Endothelial cell (in vitro differentiated cells): ENCODE results near the gene PPP1R37. TPM values are rescaled to one million over a fixed set of nuclear protein-coding genes. Genes with fewer than 3 reads are reported as not detected.

ENCODE experiments used
- DNase-seq: peaks from one replicate; pipeline ENCODE4 v3.0.0; 2021; ENCODE audit warnings: low spot score
- H3K27ac Mint-ChIP-seq: one replicate; pipeline ENCODE4 v1.8.0; 2021; ENCODE audit warnings: mixed read lengths, inconsistent platforms; ENCODE audit not compliant: unreplicated experiment
- H3K27me3 Mint-ChIP-seq: one replicate; pipeline ENCODE4 v1.8.0; 2021; ENCODE audit warnings: mild to moderate bottlenecking, moderate library complexity, mixed read lengths, inconsistent platforms; ENCODE audit not compliant: unreplicated experiment
- H3K36me3 Mint-ChIP-seq: one replicate; pipeline ENCODE4 v1.8.0; 2021; ENCODE audit warnings: mild to moderate bottlenecking, low read depth, mixed read lengths, inconsistent platforms; ENCODE audit not compliant: unreplicated experiment
- H3K4me1 Mint-ChIP-seq: one replicate; pipeline ENCODE4 v1.8.0; 2021; ENCODE audit warnings: mild to moderate bottlenecking, mixed read lengths, inconsistent platforms; ENCODE audit not compliant: unreplicated experiment
- H3K4me3 Mint-ChIP-seq: one replicate; pipeline ENCODE4 v1.8.0; 2021; ENCODE audit warnings: mild to moderate bottlenecking, mixed read lengths, inconsistent platforms; ENCODE audit not compliant: unreplicated experiment
- H3K9me3 Mint-ChIP-seq: one replicate; pipeline ENCODE4 v1.8.0; 2021; ENCODE audit warnings: mixed read lengths, inconsistent platforms; ENCODE audit not compliant: unreplicated experiment
- CTCF ChIP-seq: fragments of 200-600 bp; sonication (generic); IDR thresholded peaks from one replicate; pipeline ENCODE4 v1.5.0; 2021; ENCODE audit warnings: antibody characterized with exemption; ENCODE audit not compliant: unreplicated experiment
- total RNA-seq: library from RNA; stranded (reverse); fragmentation: NEBNext Ultra II Directional; extraction: Animal tissue kit (Norgen Biotek cat#: 25700); gene quantifications from one replicate; pipeline ENCODE4 v1.2.1, GENCODE V29; 2021; ENCODE audit not compliant: unreplicated experiment

The PPP1R37 gene
- total RNA-seq, 1 donor from 2014 or later: 34.7 TPM

GRCh38 chr19:45066921-45067661, 25.9 kb upstream of the PPP1R37 start:
- Mint-ChIP-seq H3K4me3 (peak overlapping the region; percentile 47), H3K9me3 (no peaks in the 10 kb centered on the region), H3K36me3 (peaks cover 31% of the 10 kb centered on the region), H3K27me3 (peaks cover 2% of the 10 kb centered on the region), H3K4me1 (no peaks in the 10 kb centered on the region), H3K27ac (no peak overlapping the region)
- no peak for TF ChIP-seq CTCF
- no peak for DNase-seq

GRCh38 chr19:45068041-45068440, 24.9 kb upstream of the PPP1R37 start:
- H3K4me1 Mint-ChIP-seq: no peaks in the 10 kb centered on the region
- no peak for DNase-seq

GRCh38 chr19:45069056-45069455, 23.9 kb upstream of the PPP1R37 start:
- no peaks in the 10 kb centered on the region for H3K4me1 Mint-ChIP-seq
- TF ChIP-seq CTCF: no peak
- no peak overlapping the region for H3K4me3 Mint-ChIP-seq
- no peaks in the 10 kb centered on the region for H3K9me3 Mint-ChIP-seq
- DNase-seq: no peak
- peaks cover 2% of the 10 kb centered on the region for H3K27me3 Mint-ChIP-seq
- peaks cover 25% of the 10 kb centered on the region for H3K36me3 Mint-ChIP-seq
- H3K27ac Mint-ChIP-seq: no peak overlapping the region

More at GRCh38 chr19:45068041-45068440, 24.9 kb upstream of the PPP1R37 start:
- Mint-ChIP-seq H3K27me3 (peaks cover 2% of the 10 kb centered on the region), H3K9me3 (no peaks in the 10 kb centered on the region), H3K27ac (no peak overlapping the region), H3K4me3 (no peak overlapping the region), H3K36me3 (peaks cover 26% of the 10 kb centered on the region)
- no peak for TF ChIP-seq CTCF

- DNase-seq: no peak
- peak overlapping the region; percentile 42 for H3K4me3 Mint-ChIP-seq
- no peaks in the 10 kb centered on the region for H3K9me3 Mint-ChIP-seq
- peaks cover 2% of the 10 kb centered on the region for H3K27me3 Mint-ChIP-seq
- H3K27ac Mint-ChIP-seq: no peak overlapping the region
- no peaks in the 10 kb centered on the region for H3K4me1 Mint-ChIP-seq
- TF ChIP-seq CTCF: no peak
- peaks cover 22% of the 10 kb centered on the region for H3K36me3 Mint-ChIP-seq
Measured at GRCh38 chr19:45070214-45070613, 22.8 kb upstream of the PPP1R37 start.

GRCh38 chr19:45070861-45071544, 22.0 kb upstream of the PPP1R37 start:
- Mint-ChIP-seq H3K36me3 (peaks cover 19% of the 10 kb centered on the region), H3K27me3 (peaks cover 2% of the 10 kb centered on the region), H3K9me3 (no peaks in the 10 kb centered on the region), H3K4me3 (no peak overlapping the region), H3K27ac (no peak overlapping the region), H3K4me1 (no peaks in the 10 kb centered on the region)
- TF ChIP-seq CTCF: no peak
- no peak for DNase-seq
